GM13977 (cell line): ENCODE results near the gene KDM8.
"Not testable (repeated sequence)": the region's sequence is repeated elsewhere in the genome, so short reads cannot be mapped to it uniquely, and the experiment has no call there.

Source experiments
- DNase-seq: peaks from one replicate; pipeline ENCODE4 v3.0.0; 2012; ENCODE audit warnings: low spot score
- CTCF ChIP-seq: IDR thresholded peaks from 2 replicates; pipeline ENCODE4 v1.5.1; 2012; ENCODE audit warnings: mild to moderate bottlenecking, control low read depth; ENCODE audit not compliant: insufficient read depth; ENCODE audit errors: extremely low read depth, missing control alignments
- in situ Hi-C: fragments of 300-500 bp; cut with MboI; formaldehyde crosslinking; loops from one replicate; pipeline ENCODE4 v1.12.0; 2022; ENCODE audit warnings: low sequenced_read_pairs, low pct_unique_long_range_greater_than_20kb, mixed read lengths, inconsistent platforms; ENCODE audit not compliant: unreplicated experiment

Gene KDM8

DNA sequence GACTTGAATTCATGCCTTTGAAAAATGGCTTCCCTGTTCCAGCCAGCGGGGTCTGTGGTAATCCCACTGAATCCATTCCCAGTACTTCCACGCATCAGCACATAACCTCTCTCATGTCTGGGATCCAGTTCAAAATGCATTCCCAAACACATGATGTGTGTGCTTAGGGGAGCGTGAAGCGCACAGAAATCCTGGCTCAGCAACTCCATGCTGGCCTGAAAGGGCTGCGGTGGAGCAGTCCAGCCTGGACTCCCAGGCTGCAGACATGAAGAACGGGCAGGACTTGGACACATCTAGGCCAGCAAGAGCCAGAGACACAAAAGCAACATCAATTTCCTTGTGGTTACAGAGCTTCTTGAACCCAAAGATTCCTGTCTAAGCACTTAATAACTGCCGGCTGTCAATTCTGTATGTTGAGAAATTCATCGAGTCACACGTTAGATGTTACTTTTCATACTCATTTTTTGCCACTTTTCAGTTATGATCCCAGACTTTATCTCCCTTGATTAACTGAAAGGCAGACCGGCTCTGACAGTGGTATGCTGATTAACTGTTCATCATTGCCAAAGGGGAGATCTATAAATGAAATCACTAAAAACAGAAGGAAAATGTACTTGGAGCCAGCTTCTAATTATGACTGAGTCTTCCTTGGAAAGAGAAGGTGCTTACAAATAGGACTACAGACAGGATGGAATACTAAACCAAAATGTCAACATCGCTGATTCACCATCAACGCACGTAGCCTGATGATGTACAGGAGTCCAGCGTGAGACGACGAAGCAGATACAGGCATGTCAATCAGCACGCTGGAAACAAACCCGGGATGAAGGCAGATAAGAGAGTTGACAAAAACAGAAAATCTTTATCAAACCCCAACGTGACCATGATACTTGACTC lies 42.2 kb downstream of the KDM8 start:
- DNase-seq: no peak
- in situ Hi-C loops: no loop called here
- TF ChIP-seq CTCF: no peak

- TF ChIP-seq CTCF: no peak
- in situ Hi-C loops: no loop called here
- no peak for DNase-seq
Observed at GRCh38 chr16:27246439-27246838, 43.1 kb downstream of the KDM8 start.

DNA sequence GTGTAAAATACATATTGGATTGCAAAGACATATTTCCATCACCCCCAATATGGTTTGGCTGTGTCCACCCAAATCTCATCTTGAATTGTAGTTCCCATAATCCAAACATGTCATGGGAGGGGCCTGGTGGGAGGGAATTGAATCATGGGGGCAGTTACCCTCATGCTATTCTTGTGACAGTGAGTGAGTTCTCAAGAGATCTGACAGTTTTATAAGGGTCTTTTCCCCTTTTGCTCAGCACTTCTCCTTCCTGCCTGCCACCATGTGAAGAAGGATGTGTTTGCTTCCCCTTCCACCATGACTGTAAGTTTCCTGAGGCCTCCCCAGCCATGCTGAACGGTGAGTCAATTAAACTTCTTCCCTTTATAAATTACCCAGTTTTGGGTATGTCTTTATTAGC lies 43.8 kb downstream of the KDM8 start:
- DNase-seq, in situ Hi-C loops: not testable (repeated sequence)

DNA sequence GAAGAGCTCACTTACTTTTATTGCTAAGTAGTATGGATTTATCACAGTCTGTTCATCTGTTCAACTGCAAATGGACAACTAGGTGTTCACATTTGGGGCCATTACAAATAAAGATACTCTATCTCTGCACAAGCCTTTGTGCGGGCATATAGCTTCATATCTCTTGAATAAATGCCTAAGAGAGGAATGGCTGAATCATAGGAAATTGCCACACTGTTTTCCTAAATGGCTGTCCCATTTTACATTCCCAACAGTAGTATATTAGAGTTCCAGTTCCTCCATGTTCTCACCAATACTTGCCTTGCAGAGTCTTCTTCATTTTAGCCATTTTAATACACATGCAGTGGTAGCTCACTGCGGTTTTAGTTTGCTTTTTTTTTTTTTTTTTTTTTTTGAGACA lies 44.7 kb downstream of the KDM8 start:
- no peak for DNase-seq
- no peak for TF ChIP-seq CTCF
- in situ Hi-C loops: no loop called here

DNA sequence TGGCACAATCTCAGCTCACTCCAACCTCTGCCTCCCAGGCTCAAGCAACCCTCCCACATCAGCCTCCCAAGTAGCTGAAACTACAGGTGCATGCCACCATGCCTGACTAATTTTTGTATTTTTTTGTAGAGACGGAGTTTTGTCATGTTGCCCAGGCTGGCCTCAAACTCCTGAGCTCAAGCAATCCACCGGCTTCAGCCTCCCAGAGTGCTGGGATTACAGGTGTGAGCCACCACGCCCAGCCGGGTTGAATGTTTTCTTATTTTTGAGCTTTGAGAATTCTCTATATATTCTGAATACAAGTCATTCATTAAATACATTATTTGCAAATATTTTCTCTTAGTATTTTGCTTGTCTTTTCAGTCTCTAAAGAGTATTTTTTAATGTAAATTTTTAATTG lies 45.6 kb downstream of the KDM8 start:
- DNase-seq, in situ Hi-C loops: not testable (repeated sequence)

GRCh38 chr16:27251541-27252205 lies 48.3 kb downstream of the KDM8 start:
- DNase-seq: no peak
- in situ Hi-C loops: no loop called here
- TF ChIP-seq CTCF: no peak

DNA sequence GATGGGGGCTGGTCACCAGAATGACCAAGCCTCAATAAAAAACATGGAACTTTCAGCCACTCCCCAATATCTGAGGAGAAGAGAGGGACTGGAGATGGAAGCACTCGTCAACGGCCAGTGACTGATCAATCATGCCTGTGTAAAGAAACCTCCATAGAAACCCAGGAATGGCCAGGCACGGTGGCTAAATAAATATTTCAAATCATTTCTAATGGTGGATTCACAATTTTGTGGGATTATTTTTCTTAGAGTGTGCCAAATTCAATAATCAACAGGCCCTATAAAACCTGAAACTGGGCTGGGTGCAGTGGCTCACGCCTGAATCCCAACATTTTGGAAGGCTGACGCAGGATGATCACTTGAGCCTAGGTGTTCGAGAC lies 48.9 kb downstream of the KDM8 start:
- no peak for TF ChIP-seq CTCF
- in situ Hi-C loops: no loop called here
- DNase-seq: no peak
